Adipose tissue (tissue), 3 donors: ENCODE data around the gene GRM5. TPM values are rescaled to one million over a fixed set of nuclear protein-coding genes. Genes with fewer than 3 reads are reported as not detected.
"Not testable (repeated sequence)": the region's sequence is repeated elsewhere in the genome, so short reads cannot be mapped to it uniquely, and the experiment has no call there.

Experiments used
- H3K27ac ChIP-seq: one replicate; pipeline ENCODE4 v1.5.1; 2013; ENCODE audit warnings: low read depth, low read length
- WGBS, 3 donors: extraction: QIAGEN DNeasy Blood & Tissue Kit; methylation state at CpG; one replicate each; pipeline ENCODE4 v1.1.7; 2013; 5-methylcytosine and 5-hydroxymethylcytosine counted together
- polyA plus RNA-seq, 3 donors: library from polyadenylated mRNA; stranded (reverse); fragments of 200-250 nt; gene quantifications; one replicate each; pipeline ENCODE4 v1.2.3, GENCODE V29; 2013
- donor health status: healthy with polysubstance abuse.
- donor health status: Bipolar disorder and iron deficiency.
- donor health status: healthy.

The GRM5 gene
- polyA plus RNA-seq, 3 donors = 0.01 TPM; not detected in 2

- not testable (repeated sequence) for H3K27ac ChIP-seq
- WGBS, 3 donors = 70 to 95% (median 85%) methylated on average over 4 of the region's 6 CpGs
These were observed 216.0 kb downstream of the GRM5 start for GRCh38 chr11:88849773-88850172.

- 90 to 94% (median 92%) methylated on average over 1 of the region's 1 CpG for WGBS, 3 donors
These were observed 216.4 kb downstream of the GRM5 start for GRCh38 chr11:88849368-88849767.

GRCh38 chr11:88846266-88846665, 219.5 kb downstream of the GRM5 start:
- H3K27ac ChIP-seq = not testable (repeated sequence)
- 17 to 50% (median 33%) methylated on average over 1 of the region's 1 CpG for WGBS, 3 donors

More at GRCh38 chr11:88849368-88849767, 216.4 kb downstream of the GRM5 start:
- H3K27ac ChIP-seq = no peak overlapping the region

- H3K27ac ChIP-seq = not testable (repeated sequence)
- WGBS, 3 donors = 88 to 91% (median 88%) methylated on average over 3 of the region's 3 CpGs
These were observed 220.8 kb downstream of the GRM5 start for GRCh38 chr11:88844941-88845340.

GRCh38 chr11:88843766-88844426, 221.9 kb downstream of the GRM5 start:
- not testable (repeated sequence) for H3K27ac ChIP-seq
- 28 to 39% (median 31%) methylated on average over 1 of the region's 1 CpG for WGBS, 3 donors

GRCh38 chr11:88838139-88838538, 227.6 kb downstream of the GRM5 start:
- WGBS, 3 donors = 57 to 68% (median 63%) methylated on average over 1 of the region's 1 CpG
- H3K27ac ChIP-seq = not testable (repeated sequence)

- not testable (repeated sequence) for H3K27ac ChIP-seq
- WGBS, 3 donors = 59 to 88% (median 86%) methylated on average over 2 of the region's 2 CpGs
These were observed 230.1 kb downstream of the GRM5 start for GRCh38 chr11:88835709-88836108.

- WGBS, 3 donors = 83 to 88% (median 83%) methylated on average over 3 of the region's 3 CpGs
- H3K27ac ChIP-seq = no peak overlapping the region
These were observed 234.4 kb downstream of the GRM5 start for GRCh38 chr11:88831303-88831890.

GRCh38 chr11:88827018-88827676, 238.6 kb downstream of the GRM5 start:
- WGBS, 3 donors = 23 to 68% (median 59%) methylated on average over 3 of the region's 3 CpGs
- no peak overlapping the region for H3K27ac ChIP-seq

GRCh38 chr11:88819616-88820015, 246.2 kb downstream of the GRM5 start:
- no peak overlapping the region for H3K27ac ChIP-seq
- 83 to 89% (median 84%) methylated on average over 3 of the region's 3 CpGs for WGBS, 3 donors

- H3K27ac ChIP-seq = no peak overlapping the region
These were observed 246.8 kb downstream of the GRM5 start for GRCh38 chr11:88818978-88819377.

- WGBS, 3 donors = 40 to 55% (median 49%) methylated on average over 3 of the region's 3 CpGs
- no peak overlapping the region for H3K27ac ChIP-seq
These were observed 250.3 kb downstream of the GRM5 start for GRCh38 chr11:88815505-88815904.

- WGBS, 3 donors = 0% methylated on average over 1 of the region's 1 CpG
- H3K27ac ChIP-seq = no peak overlapping the region
These were observed 251.7 kb downstream of the GRM5 start for GRCh38 chr11:88814076-88814475.

GRCh38 chr11:88813233-88813915, 252.4 kb downstream of the GRM5 start:
- 42 to 66% (median 63%) methylated on average over 1 of the region's 1 CpG for WGBS, 3 donors
- no peak overlapping the region for H3K27ac ChIP-seq

GRCh38 chr11:88810420-88811097, 255.2 kb downstream of the GRM5 start:
- no peak overlapping the region for H3K27ac ChIP-seq
- WGBS, 3 donors = 46 to 63% (median 62%) methylated on average over 3 of the region's 3 CpGs

- no peak overlapping the region for H3K27ac ChIP-seq
- 62 to 76% (median 74%) methylated on average over 1 of the region's 1 CpG for WGBS, 3 donors
These were observed 256.7 kb downstream of the GRM5 start for GRCh38 chr11:88809126-88809525.

- H3K27ac ChIP-seq = no peak overlapping the region
- WGBS, 3 donors = 62 to 81% (median 73%) methylated on average over 1 of the region's 1 CpG
These were observed 258.4 kb downstream of the GRM5 start for GRCh38 chr11:88807349-88807748.

- 48 to 58% (median 57%) methylated on average over 1 of the region's 1 CpG for WGBS, 3 donors
These were observed 259.4 kb downstream of the GRM5 start for GRCh38 chr11:88806410-88806809.

More at GRCh38 chr11:88806410-88806809, 259.4 kb downstream of the GRM5 start:
- H3K27ac ChIP-seq = no peak overlapping the region
